NCI-H1417 treated with DMSO at 0.1 percent for 48 hours (cell line): ENCODE results near the gene CRLF3.
"Not testable (repeated sequence)": the region's sequence is repeated elsewhere in the genome, so short reads cannot be mapped to it uniquely, and the experiment has no call there.

Experiments
- DNase-seq: peaks from one replicate; lab custom pipeline; 2025; lab: John Stamatoyannopoulos, UW

CRLF3 gene

DNA sequence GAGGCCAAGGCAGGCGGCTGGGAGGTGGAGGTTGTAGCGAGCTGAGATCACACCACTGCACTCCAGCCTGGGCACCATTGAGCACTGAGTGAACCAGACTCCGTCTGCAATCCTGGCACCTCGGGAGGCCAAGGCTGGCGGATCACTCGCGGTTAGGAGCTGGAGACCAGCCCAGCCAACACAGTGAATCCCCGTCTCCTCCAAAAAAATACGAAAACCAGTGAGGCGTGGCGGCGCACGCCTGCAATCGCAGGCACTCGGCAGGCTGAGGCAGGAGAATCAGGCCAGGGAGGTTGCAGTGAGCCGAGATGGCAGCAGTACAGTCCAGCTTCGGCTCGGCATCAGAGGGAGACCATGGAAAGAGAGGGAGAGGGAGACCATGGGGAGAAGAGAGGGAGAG is 88.1 kb downstream of the CRLF3 start:
- DNase-seq, result not testable (repeated sequence)

DNA sequence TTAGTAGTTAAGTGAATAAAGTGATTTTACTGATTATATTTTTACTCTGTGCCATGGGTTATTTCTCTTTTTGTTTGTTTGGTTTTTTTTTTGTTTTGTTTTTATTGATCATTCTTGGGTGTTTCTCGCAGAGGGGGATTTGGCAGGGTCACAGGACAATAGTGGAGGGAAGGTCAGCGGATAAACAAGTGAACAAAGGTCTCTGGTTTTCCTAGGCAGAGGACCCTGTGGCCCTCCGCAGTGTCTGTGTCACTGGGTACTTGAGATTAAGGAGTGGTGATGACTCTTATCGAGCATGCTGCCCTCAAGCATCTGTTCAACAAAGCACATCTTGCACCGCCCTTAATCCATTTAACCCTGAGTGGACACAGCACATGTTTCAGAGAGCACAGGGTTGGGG is 88.8 kb downstream of the CRLF3 start:
- not testable (repeated sequence) for DNase-seq

DNA sequence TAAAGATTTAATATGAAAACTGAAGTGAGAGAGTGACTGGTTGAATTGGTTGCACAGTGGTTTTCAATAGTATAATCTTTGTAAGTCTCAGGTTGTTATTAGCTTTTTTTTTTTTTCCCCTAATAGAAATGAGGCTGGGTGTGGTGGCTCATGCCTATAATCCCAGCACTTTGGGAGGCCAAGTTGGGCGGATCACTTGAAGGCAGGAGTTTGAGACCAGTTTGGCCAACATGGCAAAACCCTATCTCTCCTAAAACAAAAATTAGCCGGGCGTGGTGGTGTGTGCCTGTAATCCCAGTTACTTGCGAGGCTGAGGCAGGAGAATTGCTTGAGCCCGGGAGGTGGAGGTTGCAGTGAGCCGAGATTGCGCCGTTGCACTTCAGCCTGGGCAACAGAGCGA is 89.3 kb downstream of the CRLF3 start:
- DNase-seq, result not testable (repeated sequence)

DNA sequence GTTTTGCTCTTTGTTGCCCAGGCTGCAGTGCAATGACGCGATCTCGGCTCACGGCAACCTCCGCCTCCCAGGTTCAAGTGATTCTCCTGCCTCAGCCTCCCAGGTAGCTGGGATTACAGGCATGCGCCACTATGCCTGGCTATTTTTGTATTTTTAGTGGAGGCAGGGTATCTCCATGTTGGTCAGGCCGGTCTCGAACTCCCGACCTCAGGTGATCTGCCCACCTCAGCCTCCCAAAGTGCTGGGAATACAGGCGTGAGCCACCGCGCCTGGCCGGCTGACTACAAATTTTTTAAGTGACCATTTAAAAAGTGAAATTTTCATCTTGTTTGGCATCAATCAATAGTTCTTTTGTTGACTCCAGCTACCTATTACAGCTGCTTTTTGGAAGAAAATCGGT is 90.3 kb downstream of the CRLF3 start:
- not testable (repeated sequence) for DNase-seq
